SJSA1 (cell line): Measurements from ENCODE around the gene CIAPIN1. TPM values are rescaled to one million over a fixed set of nuclear protein-coding genes. Genes with fewer than 3 reads are reported as not detected.

Experiments
- DNase-seq, 2 experiments: peaks; one replicate each; pipeline ENCODE4 v3.0.0-alpha.2; 2015 to 2020; ENCODE audit warnings: low spot score in 2 of 2, low read depth in 1 of 2
- H3K27ac ChIP-seq: fragments of 250-450 bp; sonication (Bioruptor Pico); 2 replicates; pipeline ENCODE4 v1.5.1; 2020; ENCODE audit warnings: mild to moderate bottlenecking, moderate library complexity
- H3K27me3 ChIP-seq: fragments of 250-450 bp; sonication (Bioruptor Pico); replicated peaks from 2 replicates; pipeline ENCODE4 v1.5.1; 2020; ENCODE audit warnings: mild to moderate bottlenecking, moderate library complexity
- H3K36me3 ChIP-seq: fragments of 250-450 bp; sonication (Bioruptor Pico); 2 replicates; pipeline ENCODE4 v1.5.1; 2020; ENCODE audit warnings: mild to moderate bottlenecking
- H3K4me1 ChIP-seq: fragments of 250-450 bp; sonication (Bioruptor Pico); replicated peaks from 2 replicates; pipeline ENCODE4 v1.6.1; 2021; ENCODE audit warnings: mild to moderate bottlenecking
- H3K4me3 ChIP-seq: fragments of 250-450 bp; sonication (Bioruptor Pico); 2 replicates; pipeline ENCODE4 v1.5.1; 2020; ENCODE audit warnings: mild to moderate bottlenecking
- H3K9me3 ChIP-seq: fragments of 250-450 bp; sonication (Bioruptor Pico); replicated peaks from 2 replicates; pipeline ENCODE4 v1.5.1; 2020; ENCODE audit warnings: mild to moderate bottlenecking
- total RNA-seq: library from RNA; depleted of rRNA; stranded (reverse); fragments of >200 nt; shearing (Covaris generic); gene quantifications from 2 replicates; pipeline ENCODE4 v1.2.3, GENCODE V29; 2014; rRNA removed

Gene CIAPIN1
- total RNA-seq, 1 experiment from 2014 or later = 77.5 TPM

DNA sequence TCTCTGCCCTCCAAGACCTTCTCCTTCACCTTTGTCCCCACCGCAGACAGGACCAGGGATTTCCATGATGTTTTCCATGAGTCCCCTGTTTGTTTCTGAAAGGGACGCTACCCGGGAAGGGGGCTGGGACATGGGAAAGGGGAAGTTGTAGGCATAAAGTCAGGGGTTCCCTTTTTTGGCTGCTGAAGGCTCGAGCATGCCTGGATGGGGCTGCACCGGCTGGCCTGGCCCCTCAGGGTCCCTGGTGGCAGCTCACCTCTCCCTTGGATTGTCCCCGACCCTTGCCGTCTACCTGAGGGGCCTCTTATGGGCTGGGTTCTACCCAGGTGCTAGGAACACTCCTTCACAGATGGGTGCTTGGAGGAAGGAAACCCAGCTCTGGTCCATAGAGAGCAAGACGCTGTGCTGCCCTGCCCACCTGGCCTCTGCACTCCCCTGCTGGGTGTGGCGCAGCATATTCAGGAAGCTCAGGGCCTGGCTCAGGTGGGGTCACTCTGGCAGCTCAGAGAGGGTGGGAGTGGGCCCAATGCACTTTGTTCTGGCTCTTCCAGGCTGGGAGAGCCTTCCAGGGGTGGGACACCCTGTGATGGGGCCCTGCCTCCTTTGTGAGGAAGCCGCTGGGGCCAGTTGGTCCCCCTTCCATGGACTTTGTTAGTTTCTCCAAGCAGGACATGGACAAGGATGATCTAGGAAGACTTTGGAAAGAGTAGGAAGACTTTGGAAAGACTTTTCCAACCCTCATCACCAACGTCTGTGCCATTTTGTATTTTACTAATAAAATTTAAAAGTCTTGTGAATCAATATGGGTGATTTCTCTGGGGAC, 62.7 kb downstream of the CIAPIN1 start:
- H3K36me3 ChIP-seq = no peaks in the 10 kb centered on the region
- H3K4me3 ChIP-seq = no peak overlapping the region
- DNase-seq = no peak
- no peak overlapping the region for H3K27ac ChIP-seq
- H3K9me3 ChIP-seq = no peaks in the 10 kb centered on the region
- H3K4me1 ChIP-seq = peaks cover 25% of the 10 kb centered on the region
- H3K27me3 ChIP-seq = no peaks in the 10 kb centered on the region

DNA sequence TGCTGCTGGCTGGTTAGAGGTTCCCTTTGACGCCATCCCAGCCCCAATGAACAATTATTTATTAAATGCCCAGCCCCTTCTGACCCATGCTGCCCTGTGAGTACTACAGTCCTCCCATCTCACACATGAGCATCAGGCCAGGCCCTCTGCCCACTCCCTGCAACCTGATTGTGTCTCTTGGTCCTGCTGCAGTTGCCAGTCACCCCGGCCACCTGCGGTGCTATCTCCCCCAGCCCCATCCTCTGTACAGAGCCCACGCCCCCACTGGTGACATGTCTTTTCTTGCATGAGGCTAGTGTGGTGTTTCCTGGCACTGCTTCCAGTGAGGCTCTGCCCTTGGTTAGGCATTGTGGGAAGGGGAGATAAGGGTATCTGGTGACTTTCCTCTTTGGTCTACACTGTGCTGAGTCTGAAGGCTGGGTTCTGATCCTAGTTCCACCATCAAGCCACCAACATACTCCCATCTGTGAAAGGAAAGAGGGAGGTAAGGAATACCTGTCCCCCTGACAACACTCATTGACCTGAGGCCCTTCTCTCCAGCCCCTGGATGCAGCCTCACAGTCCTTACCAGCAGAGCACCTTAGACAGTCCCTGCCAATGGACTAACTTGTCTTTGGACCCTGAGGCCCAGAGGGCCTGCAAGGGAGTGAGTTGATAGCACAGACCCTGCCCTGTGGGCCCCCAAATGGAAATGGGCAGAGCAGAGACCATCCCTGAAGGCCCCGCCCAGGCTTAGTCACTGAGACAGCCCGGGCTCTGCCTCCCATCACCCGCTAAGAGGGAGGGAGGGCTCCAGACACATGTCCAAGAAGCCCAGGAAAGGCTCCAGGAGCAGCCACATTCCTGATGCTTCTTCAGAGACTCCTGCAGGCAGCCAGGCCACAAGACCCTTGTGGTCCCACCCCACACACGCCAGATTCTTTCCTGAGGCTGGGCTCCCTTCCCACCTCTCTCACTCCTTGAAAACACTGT, 63.6 kb downstream of the CIAPIN1 start:
- DNase-seq = peak; percentile 48 to 72
- no peak overlapping the region for H3K4me3 ChIP-seq
- H3K4me1 ChIP-seq = peaks cover 29% of the 10 kb centered on the region
- H3K27ac ChIP-seq = no peak overlapping the region
- no peaks in the 10 kb centered on the region for H3K9me3 ChIP-seq
- H3K27me3 ChIP-seq = no peaks in the 10 kb centered on the region
- no peaks in the 10 kb centered on the region for H3K36me3 ChIP-seq

DNA sequence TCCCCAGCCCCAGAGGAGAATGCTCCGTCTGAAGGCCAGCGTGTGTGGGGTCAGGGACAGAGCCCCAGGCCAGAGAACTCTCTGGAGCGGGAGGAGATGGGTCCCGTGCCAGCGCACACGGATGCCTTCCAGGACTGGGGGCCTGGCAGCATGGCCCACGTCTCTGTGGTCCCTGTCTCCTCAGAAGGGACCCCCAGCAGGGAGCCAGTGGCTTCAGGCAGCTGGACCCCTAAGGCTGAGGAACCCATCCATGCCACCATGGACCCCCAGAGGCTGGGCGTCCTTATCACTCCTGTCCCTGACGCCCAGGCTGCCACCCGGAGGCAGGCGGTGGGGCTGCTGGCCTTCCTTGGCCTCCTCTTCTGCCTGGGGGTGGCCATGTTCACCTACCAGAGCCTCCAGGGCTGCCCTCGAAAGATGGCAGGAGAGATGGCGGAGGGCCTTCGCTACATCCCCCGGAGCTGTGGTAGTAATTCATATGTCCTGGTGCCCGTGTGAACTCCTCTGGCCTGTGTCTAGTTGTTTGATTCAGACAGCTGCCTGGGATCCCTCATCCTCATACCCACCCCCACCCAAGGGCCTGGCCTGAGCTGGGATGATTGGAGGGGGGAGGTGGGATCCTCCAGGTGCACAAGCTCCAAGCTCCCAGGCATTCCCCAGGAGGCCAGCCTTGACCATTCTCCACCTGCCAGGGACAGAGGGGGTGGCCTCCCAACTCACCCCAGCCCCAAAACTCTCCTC, 64.5 kb downstream of the CIAPIN1 start:
- Histone ChIP-seq H3K4me3 (no peak overlapping the region), H3K27ac (no peak overlapping the region), H3K27me3 (no peaks in the 10 kb centered on the region), H3K36me3 (no peaks in the 10 kb centered on the region), H3K4me1 (peaks cover 37% of the 10 kb centered on the region), H3K9me3 (no peaks in the 10 kb centered on the region)
- no peak for DNase-seq

DNA sequence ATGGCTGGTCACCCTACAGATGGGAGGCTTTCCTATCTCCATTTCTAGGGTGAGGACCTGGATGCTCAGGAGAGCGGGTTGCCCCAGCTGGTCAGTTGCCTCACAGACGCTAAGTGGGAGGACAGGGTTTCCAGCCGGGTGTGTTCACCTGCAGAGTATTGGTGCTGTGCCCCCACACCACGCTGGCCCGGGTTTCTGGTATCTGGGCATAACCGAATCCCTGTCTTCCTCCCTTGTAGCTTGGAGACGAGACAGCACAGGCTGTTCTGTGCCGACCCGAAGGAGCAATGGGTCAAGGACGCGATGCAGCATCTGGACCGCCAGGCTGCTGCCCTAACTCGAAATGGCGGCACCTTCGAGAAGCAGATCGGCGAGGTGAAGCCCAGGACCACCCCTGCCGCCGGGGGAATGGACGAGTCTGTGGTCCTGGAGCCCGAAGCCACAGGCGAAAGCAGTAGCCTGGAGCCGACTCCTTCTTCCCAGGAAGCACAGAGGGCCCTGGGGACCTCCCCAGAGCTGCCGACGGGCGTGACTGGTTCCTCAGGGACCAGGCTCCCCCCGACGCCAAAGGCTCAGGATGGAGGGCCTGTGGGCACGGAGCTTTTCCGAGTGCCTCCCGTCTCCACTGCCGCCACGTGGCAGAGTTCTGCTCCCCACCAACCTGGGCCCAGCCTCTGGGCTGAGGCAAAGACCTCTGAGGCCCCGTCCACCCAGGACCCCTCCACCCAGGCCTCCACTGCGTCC, 65.2 kb downstream of the CIAPIN1 start:
- Histone ChIP-seq H3K27ac (no peak overlapping the region), H3K4me1 (peaks cover 40% of the 10 kb centered on the region), H3K27me3 (no peaks in the 10 kb centered on the region), H3K4me3 (no peak overlapping the region), H3K36me3 (no peaks in the 10 kb centered on the region), H3K9me3 (no peaks in the 10 kb centered on the region)
- DNase-seq = no peak

DNA sequence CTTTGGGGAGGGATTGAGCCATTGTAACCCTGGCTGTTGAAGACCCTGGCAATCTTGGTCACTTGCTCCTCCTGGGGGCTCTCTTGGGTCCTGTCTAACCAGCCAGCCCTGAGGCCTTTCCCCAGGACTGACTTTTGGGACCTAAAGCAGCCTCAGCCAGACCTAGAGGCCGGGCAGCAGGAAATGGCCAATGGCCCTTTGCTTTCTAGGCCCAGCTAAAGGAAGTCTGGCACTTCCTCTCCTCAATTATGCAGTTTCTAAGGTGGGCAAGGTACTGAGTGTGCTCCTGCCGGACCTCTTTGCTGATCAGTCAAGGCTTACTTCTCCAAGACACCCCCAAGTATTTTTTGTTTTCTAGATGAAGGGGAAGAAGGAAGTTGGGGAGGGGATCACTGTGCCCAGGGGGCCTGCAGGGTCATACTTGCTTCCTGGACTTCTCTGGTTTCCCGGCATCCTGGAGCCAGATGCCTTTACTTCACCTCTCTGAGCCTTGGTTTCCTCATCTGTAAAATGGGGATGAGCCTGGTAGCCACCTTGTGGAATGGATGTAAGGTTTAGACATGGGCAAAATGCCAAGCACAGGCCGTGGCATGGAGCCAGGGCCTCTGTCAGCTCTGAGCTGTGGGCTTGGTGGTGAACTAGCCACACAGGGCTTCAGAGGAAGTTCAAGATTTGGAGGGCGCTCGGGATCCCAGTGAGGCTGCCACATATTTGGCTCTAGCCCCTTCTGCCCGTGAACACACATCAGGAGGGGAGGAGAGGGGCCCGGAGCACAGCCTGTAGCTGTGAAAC, 66.3 kb downstream of the CIAPIN1 start:
- H3K27ac ChIP-seq = no peak overlapping the region

DNA sequence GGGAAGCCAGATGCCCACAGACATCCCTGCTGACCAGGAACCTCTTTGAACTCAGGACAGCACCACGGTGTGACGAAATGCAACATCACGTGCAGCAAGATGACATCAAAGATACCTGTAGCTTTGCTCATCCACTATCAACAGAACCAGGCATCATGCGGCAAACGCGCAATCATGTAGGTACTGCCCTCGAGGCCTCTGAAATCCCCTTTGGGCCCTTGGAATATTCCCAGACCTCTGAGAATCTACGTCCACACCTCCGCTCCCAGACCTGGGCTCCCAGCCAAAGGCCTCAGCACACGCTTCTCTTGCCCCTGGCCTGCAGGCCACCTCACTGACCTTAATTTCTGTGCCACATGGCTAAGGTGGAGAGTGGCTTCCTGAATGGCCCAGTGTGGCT, 67.6 kb downstream of the CIAPIN1 start:
- no peaks in the 10 kb centered on the region for H3K27me3 ChIP-seq
- no peak for DNase-seq
- H3K4me1 ChIP-seq = peaks cover 31% of the 10 kb centered on the region
- H3K4me3 ChIP-seq = no peak overlapping the region
- H3K36me3 ChIP-seq = no peaks in the 10 kb centered on the region
- no peaks in the 10 kb centered on the region for H3K9me3 ChIP-seq
- no peak overlapping the region for H3K27ac ChIP-seq

More for the DNA sequence above, 66.3 kb downstream of the CIAPIN1 start:
- Histone ChIP-seq H3K4me3 (no peak overlapping the region), H3K36me3 (no peaks in the 10 kb centered on the region), H3K27me3 (no peaks in the 10 kb centered on the region), H3K9me3 (no peaks in the 10 kb centered on the region), H3K4me1 (peaks cover 31% of the 10 kb centered on the region)
- no peak for DNase-seq

Other genes starting within 250 kb of the CIAPIN1 start
- gene ARL2BP, start 202.1 kb downstream of the CIAPIN1 start, total RNA-seq = 115 and 118 TPM in 2 replicates
- gene PLLP, start 162.7 kb downstream of the CIAPIN1 start, total RNA-seq = not detected in 2 replicates
- not detected in 2 replicates for gene CCL22, start 88.6 kb downstream of the CIAPIN1 start, total RNA-seq
- gene CX3CL1, start 74.9 kb downstream of the CIAPIN1 start, total RNA-seq = 0.18 and 0.38 TPM in 2 replicates
- not detected in 2 replicates for gene CCL17, start 42.6 kb downstream of the CIAPIN1 start, total RNA-seq
- gene COQ9, start 94 bp upstream of the CIAPIN1 start, total RNA-seq = 34.6 and 41.5 TPM in 2 replicates
- 129 and 200 TPM in 2 replicates for gene POLR2C, start 15.3 kb upstream of the CIAPIN1 start, total RNA-seq
- gene DOK4, start 39.1 kb upstream of the CIAPIN1 start, total RNA-seq = 5.6 and 5.7 TPM in 2 replicates
- 13.4 and 24.5 TPM in 2 replicates for gene CCDC102A, start 89.2 kb upstream of the CIAPIN1 start, total RNA-seq
- gene ADGRG5, start 95.3 kb upstream of the CIAPIN1 start, total RNA-seq = not detected in 2 replicates
- gene ADGRG1, start 181.2 kb upstream of the CIAPIN1 start, total RNA-seq = 0.47 TPM in 1 of 2 replicates, not detected in the other
- gene ADGRG3, start 220.9 kb upstream of the CIAPIN1 start, total RNA-seq = not detected in 2 replicates
- gene DRC7, start 247.4 kb upstream of the CIAPIN1 start, total RNA-seq = not detected in 2 replicates